Neuronal stem cell (in vitro differentiated cells): ENCODE measurements around the gene YPEL1.
"Not testable (repeated sequence)": the region's sequence is repeated elsewhere in the genome, so short reads cannot be mapped to it uniquely, and the experiment has no call there.

Experiments
- DNase-seq: peaks from one replicate; pipeline ENCODE4 v3.0.0-alpha.2; 2013; ENCODE audit warnings: low spot score
- H2AFZ ChIP-seq: one replicate; pipeline ENCODE4 v1.6.1; 2013; ENCODE audit warnings: mild to moderate bottlenecking, low read length, inconsistent platforms
- H2AK5ac ChIP-seq: 2 replicates; pipeline ENCODE4 v1.6.1; 2013; ENCODE audit warnings: low read depth, mild to moderate bottlenecking, inconsistent platforms, low read length, moderate library complexity, mixed read lengths
- H2BK120ac ChIP-seq: 2 replicates; pipeline ENCODE4 v1.6.1; 2013; ENCODE audit warnings: low read depth, mild to moderate bottlenecking, inconsistent platforms, low read length, moderate library complexity, mixed read lengths
- H2BK12ac ChIP-seq: one replicate; pipeline ENCODE4 v1.6.1; 2013; ENCODE audit warnings: low read length, inconsistent platforms
- H2BK15ac ChIP-seq: 2 replicates; pipeline ENCODE4 v1.6.1; 2013; ENCODE audit warnings: mild to moderate bottlenecking, low read length, inconsistent platforms, mixed read lengths
- H2BK5ac ChIP-seq: one replicate; pipeline ENCODE4 v1.6.1; 2013; ENCODE audit warnings: inconsistent platforms, mild to moderate bottlenecking, low read length, moderate library complexity
- H3K14ac ChIP-seq: one replicate; pipeline ENCODE4 v1.6.1; 2013; ENCODE audit warnings: low read length, inconsistent platforms
- H3K18ac ChIP-seq: 2 replicates; pipeline ENCODE4 v1.6.1; 2013; ENCODE audit warnings: low read length, inconsistent platforms
- H3K23ac ChIP-seq: 2 replicates; pipeline ENCODE4 v1.6.1; 2013; ENCODE audit warnings: low read depth, mild to moderate bottlenecking, mixed read lengths, low read length, inconsistent platforms; ENCODE audit not compliant: poor library complexity
- H3K27ac ChIP-seq: replicated peaks from 3 replicates; pipeline ENCODE4 v1.5.1; 2013; ENCODE audit warnings: low read length, inconsistent platforms
- H3K27me3 ChIP-seq, 3 experiments: 2 replicates each; pipeline ENCODE4 v1.6.1; 2013; ENCODE audit warnings: low read length in 3 of 3, mild to moderate bottlenecking in 2 of 3, inconsistent platforms in 1 of 3, low read depth in 1 of 3, mixed read lengths in 1 of 3, moderate library complexity in 1 of 3; ENCODE audit not compliant: control insufficient read depth in 3 of 3, insufficient read depth in 3 of 3
- H3K36me3 ChIP-seq, 2 donors: replicated peaks in 1 of 2; 2 replicates each; pipeline ENCODE4 v1.6.1; 2013; ENCODE audit warnings: low read length in 2 of 2; ENCODE audit not compliant: control insufficient read depth in 2 of 2, insufficient read depth in 2 of 2
- H3K4ac ChIP-seq: 2 replicates; pipeline ENCODE4 v1.6.1; 2013; ENCODE audit warnings: inconsistent platforms, mild to moderate bottlenecking, low read length, moderate library complexity
- H3K4me1 ChIP-seq, 2 donors: 1 replicate in 1 of 2; 2 replicates in 1 of 2; pipeline ENCODE4 v1.6.1; 2013; ENCODE audit warnings: low read length in 2 of 2, low read depth in 1 of 2; ENCODE audit not compliant: control insufficient read depth in 2 of 2, insufficient read depth in 1 of 2
- H3K4me2 ChIP-seq: one replicate; pipeline ENCODE4 v1.6.1; 2013; ENCODE audit warnings: mild to moderate bottlenecking, low read length, inconsistent platforms; ENCODE audit not compliant: insufficient read depth, poor library complexity, severe bottlenecking
- H3K4me3 ChIP-seq, 2 donors: 2 replicates each; pipeline ENCODE4 v1.5.1; 2013; ENCODE audit warnings: low read length in 2 of 2, mild to moderate bottlenecking in 2 of 2, inconsistent platforms in 1 of 2, moderate library complexity in 1 of 2
- H3K79me1 ChIP-seq: one replicate; pipeline ENCODE4 v1.6.1; 2013; ENCODE audit warnings: low read depth, mild to moderate bottlenecking, inconsistent platforms, low read length, moderate library complexity
- H3K9ac ChIP-seq: one replicate; pipeline ENCODE4 v1.6.1; 2013; ENCODE audit warnings: mild to moderate bottlenecking, low read depth, low read length, inconsistent platforms; ENCODE audit not compliant: poor library complexity
- H3K9me3 ChIP-seq, 2 donors: replicated peaks in 1 of 2; 2 replicates each; pipeline versions ENCODE3 to v1.6.1; 2013; ENCODE audit warnings: low read length in 2 of 2, mild to moderate bottlenecking in 2 of 2, inconsistent platforms in 1 of 2, low read depth in 1 of 2, mixed read lengths in 1 of 2, moderate library complexity in 1 of 2; ENCODE audit not compliant: control insufficient read depth in 2 of 2, insufficient read depth in 1 of 2
- H4K8ac ChIP-seq: one replicate; pipeline ENCODE4 v1.6.1; 2013; ENCODE audit warnings: low read depth, mild to moderate bottlenecking, inconsistent platforms, low read length, moderate library complexity
- H4K91ac ChIP-seq: one replicate; pipeline ENCODE4 v1.6.1; 2013; ENCODE audit warnings: low read length, low read depth, mild to moderate bottlenecking, inconsistent platforms; ENCODE audit not compliant: poor library complexity
- WGBS, 2 donors: extraction: QIAGEN DNeasy Blood & Tissue Kit; methylation state at CpG; one replicate each; pipeline ENCODE4 v1.1.7; 2013; ENCODE audit warnings: missing lambda C conversion rate in 2 of 2, mixed read lengths in 1 of 2; ENCODE audit not compliant: insufficient read length in 2 of 2, insufficient replicate concordance in 1 of 2; ENCODE audit errors: extremely low coverage in 2 of 2; 5-methylcytosine and 5-hydroxymethylcytosine counted together

The YPEL1 gene

DNA sequence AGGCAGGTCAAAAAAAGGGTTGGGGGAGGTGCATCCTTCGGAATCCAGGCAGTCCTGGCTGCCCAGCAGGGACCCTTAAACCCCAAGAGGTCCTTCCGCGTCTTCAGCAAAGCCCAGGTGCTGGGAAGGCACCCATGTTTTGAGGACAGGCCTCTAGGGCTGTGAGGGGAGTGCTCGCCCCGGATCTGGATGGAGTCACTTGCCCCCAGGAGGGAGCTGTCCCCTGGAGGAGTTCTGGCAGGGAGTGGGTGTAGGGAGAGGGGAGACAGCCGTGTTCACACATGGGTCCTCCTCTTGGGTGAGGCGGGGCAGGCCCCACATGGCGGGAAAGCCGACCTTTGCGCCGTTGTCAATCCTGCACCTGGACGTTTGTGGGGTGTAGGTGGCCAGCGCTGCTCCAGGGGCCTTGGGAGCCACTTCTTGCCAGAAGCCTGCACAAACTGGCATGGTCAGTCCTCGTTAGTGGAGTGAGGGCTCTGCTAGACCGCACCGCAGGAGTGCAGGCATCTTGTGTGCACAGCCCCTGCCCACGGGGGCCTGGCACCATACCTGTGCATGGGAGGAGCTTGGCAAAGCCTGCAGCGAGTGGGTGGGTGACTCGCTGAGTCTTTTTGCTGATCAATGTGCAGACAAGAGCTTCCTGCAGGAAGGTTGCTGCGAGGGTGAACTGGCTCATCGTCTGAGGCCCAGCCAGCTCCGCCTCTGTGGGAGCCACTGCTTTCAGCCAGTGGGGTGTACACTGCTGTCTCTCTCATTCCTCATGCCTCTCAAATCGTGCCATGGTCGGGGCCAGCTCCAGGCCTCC lies 53.8 kb downstream of the YPEL1 start:
- peak overlapping the region; percentile 96 for H3K23ac ChIP-seq
- no peak overlapping the region for H4K91ac ChIP-seq
- no peak overlapping the region for H3K4me3 ChIP-seq
- H3K4me2 ChIP-seq: no peak overlapping the region
- no peak for DNase-seq
- peak overlapping the region; percentile 70 for H3K9ac ChIP-seq
- no peaks in the 10 kb centered on the region for H3K27me3 ChIP-seq
- no peak overlapping the region for H2BK12ac ChIP-seq
- H2AK5ac ChIP-seq: no peak overlapping the region
- WGBS, 2 donors: no CpG with 5 or more reads among the region's 24 CpGs
- H3K4ac ChIP-seq: no peak overlapping the region
- H3K18ac ChIP-seq: peak overlapping the region; percentile 28
- no peak overlapping the region for H2BK5ac ChIP-seq
- H3K79me1 ChIP-seq: no peaks in the 10 kb centered on the region
- H3K4me1 ChIP-seq: peaks cover 2% of the 10 kb centered on the region in 2 donors
- peaks cover 0 to 4% of the 10 kb centered on the region in 2 donors for H3K9me3 ChIP-seq
- H3K27ac ChIP-seq: no peak overlapping the region
- H3K14ac ChIP-seq: peak overlapping the region; percentile 38
- no peak overlapping the region for H2AFZ ChIP-seq
- peaks cover 17 to 56% of the 10 kb centered on the region in 2 donors for H3K36me3 ChIP-seq
- H2BK15ac ChIP-seq: no peak overlapping the region
- H4K8ac ChIP-seq: no peak overlapping the region
- no peak overlapping the region for H2BK120ac ChIP-seq

DNA sequence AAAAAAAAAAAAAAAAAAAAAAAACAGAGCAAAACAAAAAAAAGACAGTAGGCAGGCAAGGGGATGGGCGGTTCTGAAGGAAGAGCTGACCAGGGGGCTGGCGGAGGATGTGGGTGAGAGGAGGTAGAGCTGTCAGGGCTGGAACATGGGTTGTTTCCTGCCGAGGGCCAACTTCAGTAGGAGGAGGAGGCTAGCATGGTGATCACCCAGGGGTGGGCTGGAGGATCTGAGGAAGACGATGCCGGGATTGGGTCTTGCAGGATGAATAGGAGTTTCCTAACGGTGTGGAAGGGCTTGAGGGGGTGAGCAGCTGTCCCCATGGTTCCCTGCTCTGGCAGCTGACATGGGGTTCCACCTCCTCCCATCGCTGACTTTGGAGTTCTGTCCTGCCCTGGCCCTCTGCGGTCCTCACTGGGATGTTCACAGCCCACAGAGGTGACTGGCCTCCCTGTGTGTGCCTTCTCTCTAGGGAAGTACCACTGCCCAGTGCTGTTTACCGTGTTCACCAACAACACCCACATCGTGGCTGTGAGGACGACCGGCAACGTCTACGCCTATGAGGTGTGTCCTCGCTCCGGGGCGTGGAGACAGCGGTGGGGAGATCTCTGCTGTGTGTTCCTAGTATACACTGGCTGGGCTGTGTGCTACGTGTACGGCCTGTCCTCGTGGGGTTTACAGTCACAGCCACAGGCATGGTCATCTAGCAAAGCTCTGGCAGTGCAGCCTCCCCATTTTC lies 54.6 kb downstream of the YPEL1 start:
- Histone ChIP-seq H3K4me1 (peaks cover 2% of the 10 kb centered on the region in 2 donors), H4K91ac (no peak overlapping the region), H3K36me3 (peaks cover 13 to 49% of the 10 kb centered on the region in 2 donors), H2BK5ac (no peak overlapping the region), H3K23ac (peak overlapping the region; percentile 43), H3K9ac (peak overlapping the region; percentile 77), H2BK15ac (no peak overlapping the region), H3K14ac (peak overlapping the region; percentile 38), H2AFZ (no peak overlapping the region), H2BK12ac (no peak overlapping the region), H3K9me3 (peaks cover 0 to 4% of the 10 kb centered on the region in 2 donors), H3K4me3 (no peak overlapping the region), H3K4me2 (no peak overlapping the region), H3K18ac (peak overlapping the region; percentile 76), H3K27ac (no peak overlapping the region), H3K4ac (no peak overlapping the region), H3K79me1 (no peaks in the 10 kb centered on the region), H2BK120ac (no peak overlapping the region), H2AK5ac (no peak overlapping the region), H4K8ac (no peak overlapping the region), H3K27me3 (no peaks in the 10 kb centered on the region)
- no CpG with 5 or more reads among the region's 21 CpGs for WGBS, 2 donors
- DNase-seq: no peak

DNA sequence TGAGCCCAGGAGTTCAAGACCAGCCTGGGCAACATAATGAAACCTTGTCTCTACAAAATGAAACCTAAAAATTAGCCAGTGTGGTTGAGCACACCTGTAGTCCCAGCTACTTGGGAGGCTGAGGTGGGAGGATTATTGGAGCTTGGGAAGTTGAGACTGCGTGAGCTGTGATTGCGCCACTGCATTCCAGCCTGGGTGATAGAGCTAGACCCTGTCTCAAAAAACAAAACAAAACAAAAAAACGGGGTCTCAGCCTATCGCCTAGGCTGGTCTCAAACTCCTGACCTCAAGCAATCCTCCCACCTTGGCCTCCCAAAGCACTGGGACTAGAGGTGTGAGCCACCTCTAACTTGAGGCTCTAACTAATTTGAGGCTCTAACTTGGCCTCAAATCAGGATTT lies 56.2 kb downstream of the YPEL1 start:
- no peak overlapping the region for H3K23ac ChIP-seq
- DNase-seq: no peak
- no CpG with 5 or more reads among the region's 4 CpGs for WGBS, 2 donors

DNA sequence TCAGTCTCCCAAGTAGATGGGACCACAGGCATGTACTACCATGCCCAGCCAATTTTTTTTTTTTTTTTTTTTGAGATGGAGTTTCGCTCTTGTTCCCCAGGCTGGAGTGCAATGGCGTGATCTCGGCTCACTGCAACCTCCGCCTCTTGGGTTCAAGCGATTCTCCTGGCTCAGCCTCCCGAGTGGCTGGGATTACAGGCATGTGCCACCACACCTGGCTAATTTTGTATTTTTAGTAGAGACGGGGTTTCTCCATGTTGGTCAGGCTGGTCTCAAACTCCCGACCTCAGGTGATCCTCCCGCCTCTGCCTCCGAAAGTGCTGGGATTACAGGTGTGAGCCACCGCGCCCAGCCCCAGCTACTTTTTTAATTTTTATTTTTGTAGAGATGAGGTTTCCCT lies 56.8 kb downstream of the YPEL1 start:
- H2AK5ac ChIP-seq, H3K27ac ChIP-seq, H4K91ac ChIP-seq, H3K23ac ChIP-seq, H3K79me1 ChIP-seq, H3K4me1 ChIP-seq, H3K14ac ChIP-seq, H4K8ac ChIP-seq, DNase-seq, H3K4me3 ChIP-seq, H2AFZ ChIP-seq, H2BK12ac ChIP-seq, H3K9me3 ChIP-seq, H3K18ac ChIP-seq, H2BK120ac ChIP-seq, H3K27me3 ChIP-seq, H3K4ac ChIP-seq, H3K4me2 ChIP-seq, H2BK15ac ChIP-seq, H3K9ac ChIP-seq, H2BK5ac ChIP-seq: not testable (repeated sequence)
- WGBS, 2 donors: no CpG with 5 or more reads among the region's 12 CpGs
- peaks cover 19 to 52% of the 10 kb centered on the region in 2 donors for H3K36me3 ChIP-seq

More for the DNA sequence above, 56.2 kb downstream of the YPEL1 start:
- Histone ChIP-seq H2BK15ac (no peak overlapping the region), H4K8ac (no peak overlapping the region), H3K27me3 (no peaks in the 10 kb centered on the region), H3K4me1 (peaks cover 2% of the 10 kb centered on the region in 2 donors), H3K9ac (no peak overlapping the region), H3K4me2 (no peak overlapping the region), H3K36me3 (peaks cover 19 to 47% of the 10 kb centered on the region in 2 donors), H3K4ac (no peak overlapping the region), H3K79me1 (no peaks in the 10 kb centered on the region), H3K4me3 (no peak overlapping the region), H2AK5ac (no peak overlapping the region), H2AFZ (no peak overlapping the region), H3K9me3 (peaks cover 0 to 6% of the 10 kb centered on the region in 2 donors), H2BK120ac (no peak overlapping the region), H3K27ac (no peak overlapping the region), H2BK5ac (no peak overlapping the region), H4K91ac (no peak overlapping the region), H2BK12ac (no peak overlapping the region), H3K18ac (no peak overlapping the region), H3K14ac (no peak overlapping the region)
